SK-N-MC (cell line): Measurements from ENCODE around the gene NTRK1.

ENCODE experiments used
- EZH2 ChIP-seq: fragments of 200-600 bp; sonication (generic); IDR thresholded peaks from one replicate; pipeline ENCODE4 v1.6.1; 2017; ENCODE audit warnings: antibody characterized with exemption
- POLR2AphosphoS5 ChIP-seq: IDR thresholded peaks from 2 replicates; pipeline ENCODE4 v1.6.1; 2012; ENCODE audit warnings: mild to moderate bottlenecking, low read depth, low read length, borderline replicate concordance

- TF ChIP-seq EZH2 = no peak
- TF ChIP-seq POLR2AphosphoS5 = no peak
Observed at GRCh38 chr1:156845055-156845952, 15.4 kb upstream of the NTRK1 start.
